Uterus (tissue), 4 donors: Measurements from ENCODE around the gene KIDINS220. TPM values are rescaled to one million over a fixed set of nuclear protein-coding genes. Genes with fewer than 3 reads are reported as not detected.

ENCODE experiments used
- DNase-seq, 2 donors: peaks; one replicate each; pipeline ENCODE4 v3.0.0-alpha.2; 2019 to 2020
- H3K27ac ChIP-seq, 2 donors: fragments of 200-600 bp; sonication (generic); 1 replicate in 1 of 2; 2 replicates in 1 of 2; pipeline ENCODE4 v1.5.1; 2016 to 2018
- H3K27me3 ChIP-seq, 2 donors: fragments of 200-600 bp; sonication (generic); one replicate each; pipeline ENCODE4 v1.5.1; 2018 to 2019; ENCODE audit warnings: control low read depth in 1 of 2
- H3K36me3 ChIP-seq, 2 donors: fragments of 200-600 bp; sonication (generic); one replicate each; pipeline ENCODE4 v1.5.1; 2019; ENCODE audit warnings: control low read depth in 1 of 2
- H3K4me1 ChIP-seq, 2 donors: fragments of 200-600 bp; sonication (generic); one replicate each; pipeline ENCODE4 v1.5.1; 2018 to 2019; ENCODE audit warnings: control low read depth in 1 of 2
- H3K4me3 ChIP-seq, 2 donors: fragments of 200-600 bp; sonication (generic); 1 replicate in 1 of 2; 2 replicates in 1 of 2; pipeline ENCODE4 v1.5.1; 2018 to 2019; ENCODE audit warnings: mild to moderate bottlenecking in 1 of 2
- H3K9me3 ChIP-seq, 2 donors: fragments of 200-600 bp; sonication (generic); one replicate each; pipeline ENCODE4 v1.5.1; 2019; ENCODE audit warnings: control low read depth in 1 of 2
- POLR2A ChIP-seq, 2 donors: fragments of 450-650 bp; IDR thresholded peaks; one replicate each; pipeline ENCODE4 v1.6.1; 2016; ENCODE audit warnings: antibody characterized with exemption in 2 of 2, mild to moderate bottlenecking in 1 of 2, moderate library complexity in 1 of 2
- intact Hi-C: fragments of 100-400 bp; cut with DNase I; formaldehyde crosslinking; loops from one replicate; pipeline ENCODE4 v1.15.1; 2023; ENCODE audit warnings: low total_unique reads
- total RNA-seq, 4 donors: library from RNA; depleted of rRNA in 3 of 4; stranded (reverse); fragments of >200 nt in 3 of 4; gene quantifications; one replicate each; pipeline versions ENCODE4 v1.1.0 to v1.2.4, GENCODE V29; 2014 to 2023
- TF ChIP-seq, protein P1 (sequence below), 4 experiments: fragments of 200-600 bp in 2 of 4; fragments of 450-650 bp in 2 of 4; sonication (generic) in 2 of 4; IDR thresholded peaks; one replicate each; pipeline ENCODE4 v1.5.1; 2016 to 2019; ENCODE audit warnings: antibody characterized with exemption in 4 of 4, mild to moderate bottlenecking in 2 of 4, moderate library complexity in 1 of 4
- donor health status: DM: yes; HTN: yes; CAD: no.

The KIDINS220 gene
- total RNA-seq, 4 donors from 2014 or later = 48.8 to 185 (median 72.8) TPM

DNA sequence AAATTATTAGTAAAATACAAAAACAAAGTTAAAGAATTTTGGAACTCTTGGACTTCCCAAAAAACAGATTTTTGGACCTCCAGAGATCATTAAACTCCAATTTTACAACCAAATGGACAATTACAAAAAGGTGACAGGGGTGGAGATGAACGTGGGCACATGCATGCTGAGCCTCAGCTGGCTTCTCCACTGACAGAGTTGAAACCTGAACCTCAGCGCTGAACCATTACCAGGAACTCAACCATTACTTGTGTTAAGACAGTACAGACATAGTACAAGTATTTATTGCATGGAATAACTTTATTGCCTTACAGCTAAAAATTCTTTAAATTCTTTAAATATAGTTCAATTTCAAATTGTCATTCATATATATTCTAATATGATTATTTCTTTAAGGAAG, 33.0 kb upstream of the KIDINS220 start:
- no peaks in the 10 kb centered on the region for H3K36me3 ChIP-seq
- no peak overlapping the region for H3K4me3 ChIP-seq
- no peak overlapping the region for H3K27ac ChIP-seq
- H3K27me3 ChIP-seq = no peaks in the 10 kb centered on the region
- H3K9me3 ChIP-seq = no peaks in the 10 kb centered on the region
- no peak for DNase-seq
- H3K4me1 ChIP-seq = no peaks in the 10 kb centered on the region
- intact Hi-C loops = no loop called here
- TF ChIP-seq POLR2A (IDR thresholded peaks at IDR 0.05) = no peak
- TF ChIP-seq, protein P1, sequence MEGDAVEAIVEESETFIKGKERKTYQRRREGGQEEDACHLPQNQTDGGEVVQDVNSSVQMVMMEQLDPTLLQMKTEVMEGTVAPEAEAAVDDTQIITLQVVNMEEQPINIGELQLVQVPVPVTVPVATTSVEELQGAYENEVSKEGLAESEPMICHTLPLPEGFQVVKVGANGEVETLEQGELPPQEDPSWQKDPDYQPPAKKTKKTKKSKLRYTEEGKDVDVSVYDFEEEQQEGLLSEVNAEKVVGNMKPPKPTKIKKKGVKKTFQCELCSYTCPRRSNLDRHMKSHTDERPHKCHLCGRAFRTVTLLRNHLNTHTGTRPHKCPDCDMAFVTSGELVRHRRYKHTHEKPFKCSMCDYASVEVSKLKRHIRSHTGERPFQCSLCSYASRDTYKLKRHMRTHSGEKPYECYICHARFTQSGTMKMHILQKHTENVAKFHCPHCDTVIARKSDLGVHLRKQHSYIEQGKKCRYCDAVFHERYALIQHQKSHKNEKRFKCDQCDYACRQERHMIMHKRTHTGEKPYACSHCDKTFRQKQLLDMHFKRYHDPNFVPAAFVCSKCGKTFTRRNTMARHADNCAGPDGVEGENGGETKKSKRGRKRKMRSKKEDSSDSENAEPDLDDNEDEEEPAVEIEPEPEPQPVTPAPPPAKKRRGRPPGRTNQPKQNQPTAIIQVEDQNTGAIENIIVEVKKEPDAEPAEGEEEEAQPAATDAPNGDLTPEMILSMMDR (IDR thresholded peaks at IDR 0.05) = no peak

DNA sequence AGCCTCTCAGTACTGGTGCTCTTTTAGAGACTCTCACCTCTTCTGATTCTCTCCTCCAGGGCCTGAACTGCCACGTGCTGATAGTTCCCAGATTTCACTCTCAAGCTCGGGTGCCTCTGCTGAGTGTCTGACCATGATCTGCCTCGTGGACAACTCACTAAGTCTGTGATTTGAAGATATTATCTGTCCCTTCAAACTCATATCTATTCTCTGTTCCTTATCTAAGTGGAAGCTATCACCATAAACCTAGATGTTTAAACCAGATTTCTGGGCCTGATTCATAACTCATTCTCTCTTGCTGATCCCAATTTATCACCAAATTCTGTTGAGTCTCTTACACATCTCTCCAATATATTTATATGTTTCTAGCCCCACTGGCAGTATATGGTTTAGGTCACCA, 29.9 kb upstream of the KIDINS220 start:
- no peaks in the 10 kb centered on the region for H3K4me1 ChIP-seq
- no peak overlapping the region for H3K27ac ChIP-seq
- TF ChIP-seq, protein P1 (IDR thresholded peaks at IDR 0.05) = no peak
- no peak for TF ChIP-seq POLR2A (IDR thresholded peaks at IDR 0.05)
- H3K4me3 ChIP-seq = no peak overlapping the region
- DNase-seq = no peak
- no peaks in the 10 kb centered on the region for H3K9me3 ChIP-seq
- H3K27me3 ChIP-seq = no peaks in the 10 kb centered on the region
- intact Hi-C loops = no loop called here
- H3K36me3 ChIP-seq = no peaks in the 10 kb centered on the region

DNA sequence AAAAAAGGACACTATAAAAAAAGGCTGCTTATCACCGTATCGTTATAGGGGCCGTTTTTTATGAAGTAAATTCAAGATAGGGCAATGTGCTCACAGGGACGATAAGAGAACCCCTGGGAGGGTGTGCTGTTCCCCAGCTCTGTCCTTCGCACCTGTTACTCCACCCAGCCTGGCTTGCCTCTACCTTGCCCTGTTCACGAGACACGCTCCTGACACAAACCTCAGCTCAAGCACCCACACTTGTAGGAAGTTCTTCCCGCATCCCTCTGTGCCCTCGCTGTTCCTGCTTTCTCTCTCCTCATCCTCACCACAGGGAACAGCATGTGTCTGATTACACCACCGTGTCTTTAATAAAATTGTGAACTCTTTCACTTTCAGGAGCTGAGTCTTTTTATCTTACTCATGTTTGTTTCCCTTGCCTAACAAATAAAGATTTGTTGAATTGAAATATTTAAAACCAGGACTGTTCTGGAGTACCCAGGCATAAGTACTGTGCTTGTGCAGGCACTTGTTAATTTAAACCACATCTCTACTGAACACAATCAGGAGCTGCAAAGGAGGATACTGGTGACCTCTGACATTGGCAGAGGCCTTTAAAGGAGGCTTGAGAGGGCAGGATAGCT, 26.0 kb upstream of the KIDINS220 start:
- Histone ChIP-seq H3K4me3 (no peak overlapping the region), H3K27ac (no peak overlapping the region), H3K9me3 (no peaks in the 10 kb centered on the region), H3K27me3 (no peaks in the 10 kb centered on the region), H3K4me1 (no peaks in the 10 kb centered on the region), H3K36me3 (no peaks in the 10 kb centered on the region)
- intact Hi-C loops = no loop called here
- DNase-seq = no peak
- TF ChIP-seq, protein P1 (IDR thresholded peaks at IDR 0.05) = no peak
- no peak for TF ChIP-seq POLR2A (IDR thresholded peaks at IDR 0.05)

DNA sequence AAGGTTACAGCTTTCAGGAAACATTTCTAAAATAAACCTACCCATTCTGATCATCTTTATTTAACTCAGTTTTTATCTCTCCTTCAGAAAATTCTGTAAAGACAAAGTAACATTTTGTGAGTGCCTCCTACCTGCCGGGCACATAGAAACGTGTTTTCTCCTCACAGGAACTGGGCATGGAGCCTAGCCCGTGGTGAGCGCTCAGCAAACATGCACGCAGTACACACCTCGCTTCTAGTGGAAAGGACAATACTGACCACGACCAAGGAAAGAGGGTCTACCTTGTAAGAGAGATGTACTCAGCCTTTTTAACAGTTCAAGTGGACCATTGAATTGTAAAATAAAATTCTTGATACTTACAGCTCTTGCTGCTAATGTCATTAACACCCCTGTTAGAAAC, 24.8 kb upstream of the KIDINS220 start:
- H3K4me3 ChIP-seq = no peak overlapping the region
- no peaks in the 10 kb centered on the region for H3K36me3 ChIP-seq
- no peaks in the 10 kb centered on the region for H3K27me3 ChIP-seq
- intact Hi-C loops = no loop called here
- H3K4me1 ChIP-seq = no peaks in the 10 kb centered on the region
- no peak for TF ChIP-seq POLR2A (IDR thresholded peaks at IDR 0.05)
- TF ChIP-seq, protein P1 (IDR thresholded peaks at IDR 0.05) = no peak
- H3K9me3 ChIP-seq = no peaks in the 10 kb centered on the region
- no peak overlapping the region for H3K27ac ChIP-seq
- DNase-seq = no peak

DNA sequence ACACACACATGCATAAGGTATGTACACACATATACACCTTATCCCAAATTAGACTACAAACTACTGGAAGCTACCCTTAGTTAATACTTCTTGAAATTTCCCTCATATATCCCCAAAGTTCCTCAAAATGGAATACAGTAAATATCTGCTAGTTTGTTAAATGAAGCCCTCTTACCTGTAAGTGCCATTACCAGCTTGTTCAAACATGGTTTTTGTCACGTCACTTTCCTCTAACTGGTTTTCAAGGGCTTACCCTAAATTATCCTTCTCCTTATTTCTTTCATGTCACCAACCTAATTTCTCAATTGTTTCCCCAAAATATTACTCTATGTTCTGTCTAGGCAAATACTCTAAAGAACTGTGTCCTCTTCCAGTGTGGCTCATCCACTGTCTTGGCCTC, 24.4 kb upstream of the KIDINS220 start:
- H3K36me3 ChIP-seq = no peaks in the 10 kb centered on the region
- no peak for TF ChIP-seq POLR2A (IDR thresholded peaks at IDR 0.05)
- TF ChIP-seq, protein P1 (IDR thresholded peaks at IDR 0.05) = no peak
- intact Hi-C loops = no loop called here
- no peak overlapping the region for H3K4me3 ChIP-seq
- no peak for DNase-seq
- H3K4me1 ChIP-seq = no peaks in the 10 kb centered on the region
- H3K9me3 ChIP-seq = no peaks in the 10 kb centered on the region
- no peak overlapping the region for H3K27ac ChIP-seq
- H3K27me3 ChIP-seq = no peaks in the 10 kb centered on the region
